HepG2 (cell line): Measurements from ENCODE around the gene GMFB. TPM values are rescaled to one million over a fixed set of nuclear protein-coding genes. Genes with fewer than 3 reads are reported as not detected.

Experiments used
- FOSL2 ChIP-seq: sonication (generic); formaldehyde crosslinking; IDR thresholded peaks from 2 replicates; pipeline ENCODE4 v1.4.0; 2020; ENCODE audit warnings: missing genetic modification reagents
- GMEB1 ChIP-seq: sonication (generic); formaldehyde crosslinking; IDR thresholded peaks from 2 replicates; pipeline ENCODE4 v1.5.1; 2020; ENCODE audit warnings: missing genetic modification reagents, mild to moderate bottlenecking, borderline replicate concordance
- GPBP1L1 ChIP-seq: sonication (generic); formaldehyde crosslinking; IDR thresholded peaks from 2 replicates; pipeline ENCODE4 v1.5.0; 2020; ENCODE audit warnings: mild to moderate bottlenecking, missing genetic modification reagents
- HNF1A ChIP-seq, 2 experiments: sonication (generic) in 1 of 2; formaldehyde crosslinking in 1 of 2; IDR thresholded peaks; 2 replicates each; pipeline versions ENCODE4 v1.4.0 to v1.6.1; 2016 to 2020; ENCODE audit warnings: borderline replicate concordance in 1 of 2, low read depth in 1 of 2, mild to moderate bottlenecking in 1 of 2, missing genetic modification reagents in 1 of 2
- HNF4A ChIP-seq: sonication (generic); formaldehyde crosslinking; IDR thresholded peaks from 2 replicates; pipeline ENCODE4 v1.4.0; 2020; ENCODE audit warnings: missing genetic modification reagents
- LCORL ChIP-seq, 2 experiments: fragments of 450-650 bp in 1 of 2; sonication (generic) in 1 of 2; formaldehyde crosslinking in 1 of 2; IDR thresholded peaks; 2 replicates each; pipeline versions ENCODE4 v1.5.0 to v1.6.1; 2017 to 2020; ENCODE audit warnings: antibody characterized with exemption in 1 of 2, missing genetic modification reagents in 1 of 2
- SALL1 ChIP-seq: sonication (generic); formaldehyde crosslinking; IDR thresholded peaks from 2 replicates; pipeline ENCODE4 v1.8.0; 2022; ENCODE audit warnings: mild to moderate bottlenecking, missing genetic modification reagents
- SOX6 ChIP-seq, 2 experiments: fragments of 450-650 bp in 1 of 2; sonication (generic) in 1 of 2; formaldehyde crosslinking in 1 of 2; IDR thresholded peaks; 2 replicates each; pipeline versions ENCODE4 v1.4.0 to v1.6.1; 2017 to 2020; ENCODE audit warnings: antibody characterized with exemption in 1 of 2, mild to moderate bottlenecking in 1 of 2, missing genetic modification reagents in 1 of 2
- THAP9 ChIP-seq: sonication (generic); formaldehyde crosslinking; IDR thresholded peaks from 2 replicates; pipeline ENCODE4; 2020; ENCODE audit warnings: missing genetic modification reagents, mild to moderate bottlenecking, borderline replicate concordance
- ZBTB49 ChIP-seq: sonication (generic); formaldehyde crosslinking; IDR thresholded peaks from 2 replicates; pipeline ENCODE4 v1.4.0; 2020; ENCODE audit warnings: missing genetic modification reagents, borderline replicate concordance
- ZNF264 ChIP-seq: sonication (generic); formaldehyde crosslinking; IDR thresholded peaks from 2 replicates; pipeline ENCODE4 v1.4.0; 2020; ENCODE audit warnings: missing genetic modification reagents
- ZNF282 ChIP-seq: fragments of 450-650 bp; IDR thresholded peaks from 2 replicates; pipeline ENCODE4 v1.6.1; 2018; ENCODE audit not compliant: partially characterized antibody
- ZNF331 ChIP-seq: sonication (generic); formaldehyde crosslinking; IDR thresholded peaks from 2 replicates; pipeline ENCODE4 v1.4.0; 2020; ENCODE audit warnings: missing genetic modification reagents
- ZNF598 ChIP-seq: sonication (generic); formaldehyde crosslinking; IDR thresholded peaks from 2 replicates; pipeline ENCODE4 v1.5.1; 2020; ENCODE audit warnings: mild to moderate bottlenecking, missing genetic modification reagents, borderline replicate concordance
- ZNF775 ChIP-seq: sonication (generic); formaldehyde crosslinking; IDR thresholded peaks from 2 replicates; pipeline ENCODE4 v1.4.0; 2020; ENCODE audit warnings: missing genetic modification reagents, mild to moderate bottlenecking, moderate library complexity, borderline replicate concordance
- ZNF790 ChIP-seq: sonication (generic); formaldehyde crosslinking; IDR thresholded peaks from 2 replicates; pipeline ENCODE4 v1.8.0; 2022; ENCODE audit warnings: missing genetic modification reagents, mild to moderate bottlenecking, borderline replicate concordance
- polyA plus RNA-seq, 8 experiments: library from polyadenylated mRNA; depleted of rRNA in 3 of 8; stranded (reverse) in 7 of 8; unstranded in 1 of 8; fragments of >200 nt; fragmentation: Illumina TruSeq in 4 of 8; extraction: Trizol in 4 of 8; gene quantifications; 2 replicates each; pipeline versions ENCODE4 v1.2.1 to v1.2.3, GENCODE V29; 2011 to 2016; ENCODE audit warnings: low read depth in 4 of 8, missing spikeins in 1 of 8, mixed read lengths in 1 of 8; ENCODE audit not compliant: insufficient read depth in 1 of 8
- total RNA-seq, 5 experiments: library from RNA; depleted of rRNA; stranded (reverse); fragments of >200 nt; fragmentation: Illumina TruSeq; extraction: Trizol; gene quantifications; 2 replicates each; pipeline ENCODE4 v1.2.3, GENCODE V29; 2016; ENCODE audit warnings: low read depth in 1 of 5

Gene GMFB
- total and polyA plus RNA-seq, 2 of the 13 experiments (the other 11 are each of a cell fraction or from before 2014, with no cell fraction given): 17.3 to 68.2 TPM

- TF ChIP-seq THAP9 (CRISPR knock-in tag): no peak
- peak; percentile 63 for TF ChIP-seq SALL1 (CRISPR knock-in tag)
- TF ChIP-seq ZBTB49 (CRISPR knock-in tag): no peak
- no peak for TF ChIP-seq ZNF775 (CRISPR knock-in tag)
- TF ChIP-seq ZNF598 (CRISPR knock-in tag): no peak
- 0 out of 2 replicates have a peak, but pooled peaks have one; percentile 13 for TF ChIP-seq FOSL2
- TF ChIP-seq GPBP1L1 (CRISPR knock-in tag): no peak
- no peak for TF ChIP-seq SOX6 (IDR thresholded peaks at IDR 0.05)
- TF ChIP-seq SOX6 (CRISPR knock-in tag; IDR thresholded peaks at IDR 0.05): peak; percentile 44
- TF ChIP-seq ZNF264: 0 out of 2 replicates have a peak, but pooled peaks have one; percentile 19
- peak; percentile 41 for TF ChIP-seq HNF4A (CRISPR knock-in tag)
- no peak for TF ChIP-seq LCORL (IDR thresholded peaks at IDR 0.05)
- TF ChIP-seq LCORL (CRISPR knock-in tag; IDR thresholded peaks at IDR 0.05): no peak
- TF ChIP-seq ZNF331 (CRISPR knock-in tag): 0 out of 2 replicates have a peak, but pooled peaks have one; percentile 59
- TF ChIP-seq ZNF790 (CRISPR knock-in tag): no peak
- TF ChIP-seq ZNF282: no peak
- TF ChIP-seq GMEB1 (CRISPR knock-in tag): no peak
- no peak for TF ChIP-seq HNF1A (IDR thresholded peaks at IDR 0.05; ENCODE audit: low read depth)
- peak; percentile 46; the same call in 1 of the 2 replicates for TF ChIP-seq HNF1A (CRISPR knock-in tag; IDR thresholded peaks at IDR 0.05; ENCODE audit: borderline replicate concordance)
Measured at GRCh38 chr14:54538055-54538454, 49.3 kb upstream of the GMFB start (continued).
